NCI-H82 (cell line): ENCODE data around the gene KCNMB3.
"Not testable (repeated sequence)": the region's sequence is repeated elsewhere in the genome, so short reads cannot be mapped to it uniquely, and the experiment has no call there.

Source experiments
- DNase-seq: peaks from one replicate; lab custom pipeline; 2025; lab: John Stamatoyannopoulos, UW

Gene KCNMB3

GRCh38 chr3:179264449-179264848 lies 13.5 kb upstream of the KCNMB3 start:
- peak; percentile 35 for DNase-seq

GRCh38 chr3:179263134-179263533 lies 12.2 kb upstream of the KCNMB3 start:
- no peak for DNase-seq

- DNase-seq: peak; percentile 76
Measured at GRCh38 chr3:179260949-179261765, 10.2 kb upstream of the KCNMB3 start.

- not testable (repeated sequence) for DNase-seq
Measured at GRCh38 chr3:179259959-179260756, 9.2 kb upstream of the KCNMB3 start.

GRCh38 chr3:179258820-179259219 lies 7.9 kb upstream of the KCNMB3 start:
- DNase-seq: no peak

- DNase-seq: not testable (repeated sequence)
Measured at GRCh38 chr3:179257742-179258141, 6.8 kb upstream of the KCNMB3 start.

DNA sequence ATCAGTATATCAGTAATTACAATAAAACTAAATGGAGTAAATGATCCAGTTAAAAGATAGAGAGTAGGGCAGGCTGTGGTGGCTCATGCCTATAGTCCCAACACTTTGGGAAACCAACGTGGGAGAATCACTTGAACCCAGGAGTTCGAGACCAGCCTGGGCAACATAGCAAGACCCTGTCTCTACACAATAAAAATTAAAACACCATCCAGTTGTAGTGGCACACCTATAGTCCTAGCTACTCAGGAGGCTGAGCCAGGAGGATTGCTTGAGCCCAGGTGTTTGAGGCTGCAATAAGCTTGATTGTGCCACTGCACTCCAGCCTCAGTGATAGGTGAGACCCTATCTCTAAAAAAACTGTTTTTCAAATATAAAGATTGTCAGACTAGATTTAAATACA lies 5.9 kb upstream of the KCNMB3 start:
- no peak for DNase-seq

DNA sequence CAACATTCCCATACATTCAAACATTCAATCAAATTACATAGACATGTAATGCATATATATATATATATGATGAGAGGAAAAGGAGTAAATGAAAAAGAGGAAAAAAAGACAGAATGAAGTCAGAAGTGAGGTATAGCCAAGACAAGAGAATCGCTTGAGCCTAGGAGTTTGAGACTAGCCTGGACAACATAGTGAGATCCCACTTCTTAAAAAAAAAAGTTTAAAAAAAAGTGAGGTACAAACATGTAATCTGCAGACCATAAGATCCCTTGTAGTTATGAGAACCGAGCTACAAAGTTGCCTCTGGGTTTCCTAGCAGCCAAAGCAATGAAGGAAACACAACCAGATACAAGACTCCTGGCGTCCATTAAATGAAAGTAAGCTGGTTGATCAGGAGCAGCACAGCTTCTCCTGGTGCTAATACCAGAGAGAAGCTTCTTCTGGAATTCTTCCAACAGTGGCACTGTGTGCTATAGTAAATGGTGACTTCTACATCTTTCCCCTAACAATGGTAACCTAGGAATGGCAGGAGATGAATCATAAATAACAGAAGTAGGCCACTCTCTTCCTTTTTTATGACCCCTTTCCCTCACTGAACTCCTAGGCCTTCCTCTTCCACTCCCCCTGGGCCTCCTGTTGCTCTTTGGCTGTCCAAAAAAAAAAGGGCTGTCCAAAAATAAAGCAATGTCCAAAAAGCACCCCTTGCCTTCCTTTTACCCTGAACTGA lies 3.5 kb downstream of the KCNMB3 start:
- DNase-seq: no peak

DNA sequence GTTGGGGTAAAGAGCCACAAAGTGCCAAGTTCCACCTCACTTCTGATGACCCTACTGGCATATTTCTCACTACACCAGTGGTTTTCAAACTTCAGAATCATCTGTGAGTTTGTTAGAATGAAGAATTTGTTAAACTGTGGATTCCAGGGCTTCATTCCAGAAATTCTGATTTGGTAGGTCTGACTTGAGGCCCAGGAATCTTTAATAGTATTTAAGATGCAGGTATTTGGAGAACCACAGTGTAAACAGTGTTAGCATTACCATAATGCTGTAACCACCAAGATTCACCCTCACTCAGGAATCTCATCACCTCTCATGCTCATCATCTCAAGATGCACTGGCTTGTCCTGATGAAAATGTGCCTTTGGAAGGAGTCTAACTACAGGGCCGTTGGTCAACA lies 6.0 kb downstream of the KCNMB3 start:
- no peak for DNase-seq

DNA sequence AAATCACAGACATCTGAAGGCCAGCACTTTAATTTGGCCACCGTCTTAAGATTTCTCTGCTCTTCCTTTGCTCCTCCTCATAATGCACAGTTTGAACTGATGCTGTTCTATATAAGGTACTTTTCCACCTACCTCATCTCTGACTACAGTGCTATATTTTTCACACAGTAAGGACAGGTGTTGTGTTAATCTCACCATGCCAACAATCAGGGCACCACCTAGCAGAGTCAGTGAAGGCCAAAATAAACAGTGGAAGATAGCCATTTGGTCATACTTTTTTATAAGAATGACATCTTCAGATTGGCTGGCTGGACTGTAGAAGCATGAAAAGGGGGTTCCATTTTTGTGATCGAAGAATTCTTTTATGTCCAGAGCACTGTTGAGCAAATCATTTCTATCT lies 8.1 kb downstream of the KCNMB3 start:
- not testable (repeated sequence) for DNase-seq

- not testable (repeated sequence) for DNase-seq
Measured at GRCh38 chr3:179240299-179240698, 10.6 kb downstream of the KCNMB3 start.

DNA sequence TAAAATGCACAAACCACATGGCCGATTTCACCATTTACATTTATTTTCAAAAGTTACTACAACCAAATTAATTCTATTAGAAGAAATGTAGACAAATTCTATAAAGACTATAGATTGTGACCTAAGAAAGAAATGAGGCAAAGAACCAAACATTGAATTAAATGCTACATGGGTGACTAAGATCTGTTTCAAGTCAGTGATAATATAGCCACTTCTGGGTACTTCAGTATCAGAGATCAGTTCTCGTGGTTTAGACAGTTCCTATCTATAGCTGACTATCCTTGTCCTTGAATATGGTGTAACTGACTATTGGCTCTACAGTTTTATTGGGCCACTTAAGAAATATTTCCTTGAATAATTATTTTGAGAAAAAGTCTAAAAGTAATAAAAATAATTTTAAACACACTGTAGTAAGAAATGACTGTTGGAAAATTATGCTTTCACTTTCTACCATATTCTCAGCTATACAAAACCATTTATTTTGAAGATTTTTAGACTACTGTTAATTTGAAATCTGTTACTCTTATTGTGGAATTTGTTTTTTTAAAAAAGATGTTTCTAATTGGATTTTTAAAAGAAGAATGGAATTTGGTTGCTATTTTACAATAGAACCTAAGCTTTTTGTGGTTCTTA lies 14.1 kb downstream of the KCNMB3 start:
- DNase-seq: no peak

GRCh38 chr3:179234199-179234598 lies 16.7 kb downstream of the KCNMB3 start:
- no peak for DNase-seq

- DNase-seq: no peak
Measured at GRCh38 chr3:179233043-179233442, 17.9 kb downstream of the KCNMB3 start.

- DNase-seq: no peak
Measured at GRCh38 chr3:179229177-179229576, 21.7 kb downstream of the KCNMB3 start.

GRCh38 chr3:179227349-179227748 lies 23.6 kb downstream of the KCNMB3 start:
- no peak for DNase-seq

GRCh38 chr3:179224584-179224983 lies 26.3 kb downstream of the KCNMB3 start:
- no peak for DNase-seq

DNA sequence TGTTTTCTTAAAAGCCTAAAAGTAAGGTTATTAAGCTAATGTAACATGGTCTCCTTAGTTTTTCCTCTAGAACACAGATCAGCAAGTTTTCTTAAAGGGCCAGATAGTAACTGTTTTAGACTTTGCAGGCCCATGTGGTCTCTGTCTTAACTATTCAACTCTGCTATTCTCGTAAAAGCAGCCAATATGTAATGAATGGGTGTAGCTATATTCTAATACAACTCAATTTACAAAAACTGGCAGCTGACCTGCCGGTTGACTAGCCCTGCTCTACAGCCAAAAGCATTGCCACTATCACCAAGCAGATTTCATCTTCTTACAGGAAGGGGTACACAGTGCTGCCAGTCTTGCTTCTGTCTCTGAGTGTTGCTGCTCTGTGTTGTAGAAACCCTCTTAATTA lies 27.4 kb downstream of the KCNMB3 start:
- DNase-seq: no peak

GRCh38 chr3:179218213-179218612 lies 32.7 kb downstream of the KCNMB3 start:
- DNase-seq: not testable (repeated sequence)

- not testable (repeated sequence) for DNase-seq
Measured at GRCh38 chr3:179215550-179215949, 35.4 kb downstream of the KCNMB3 start.

- DNase-seq: no peak
Measured at GRCh38 chr3:179200790-179201189, 50.1 kb downstream of the KCNMB3 start.

DNA sequence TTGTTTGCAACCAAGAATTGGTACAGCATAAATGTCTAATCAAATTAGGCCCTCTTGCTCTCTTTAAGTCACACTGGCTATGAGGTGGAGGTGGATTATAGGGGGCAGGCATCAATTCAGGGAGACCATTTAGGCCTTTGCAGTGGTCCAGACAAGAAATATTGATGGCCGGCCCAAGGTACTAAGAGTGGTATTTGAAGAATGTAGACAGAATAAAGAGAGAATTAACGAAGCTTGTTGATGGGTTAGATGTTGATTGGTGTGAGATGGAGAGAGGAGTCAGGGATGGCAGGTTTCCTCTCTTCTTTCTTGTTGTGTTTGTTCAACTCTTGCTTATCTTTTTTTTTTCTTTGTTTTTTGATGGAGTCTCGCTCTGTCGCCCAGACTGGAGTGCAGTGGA lies 54.2 kb downstream of the KCNMB3 start:
- no peak for DNase-seq
